MM.1S (cell line): Measurements from ENCODE around the gene ZFPL1.

Source experiments
- DNase-seq: peaks from one replicate; pipeline ENCODE4 v3.0.0-alpha.2; 2015
- H2AFZ ChIP-seq: fragments of 300-600 bp; sonication (generic); 2 replicates; pipeline ENCODE4 v1.6.0; 2016; ENCODE audit warnings: antibody characterized with exemption, low read length
- H3F3A ChIP-seq: fragments of 300-600 bp; sonication (generic); 2 replicates; pipeline ENCODE4 v1.6.1; 2016; ENCODE audit warnings: mild to moderate bottlenecking, antibody characterized with exemption, low read length, moderate library complexity, mixed read lengths; ENCODE audit not compliant: insufficient read depth
- H3K27ac ChIP-seq: fragments of 300-600 bp; sonication (generic); 2 replicates; pipeline ENCODE4 v1.5.1; 2016; ENCODE audit warnings: mild to moderate bottlenecking, low read length
- H3K27me3 ChIP-seq: fragments of 300-600 bp; sonication (generic); replicated peaks from 2 replicates; pipeline ENCODE4 v1.6.0; 2016; ENCODE audit warnings: low read length; ENCODE audit not compliant: insufficient read depth
- H3K36me3 ChIP-seq: fragments of 300-600 bp; sonication (generic); replicated peaks from 2 replicates; pipeline ENCODE4 v1.6.1; 2016; ENCODE audit warnings: mild to moderate bottlenecking, low read length, mixed read lengths; ENCODE audit not compliant: insufficient read depth
- H3K4me1 ChIP-seq: fragments of 300-600 bp; sonication (generic); 2 replicates; pipeline ENCODE4 v1.6.1; 2016; ENCODE audit warnings: low read length, mixed read lengths
- H3K4me2 ChIP-seq: fragments of 300-600 bp; sonication (generic); 2 replicates; pipeline ENCODE4 v1.6.0; 2016; ENCODE audit warnings: low read depth, low read length
- H3K4me3 ChIP-seq: fragments of 300-600 bp; sonication (generic); 2 replicates; pipeline ENCODE4 v1.5.1; 2016; ENCODE audit warnings: low read length, mixed read lengths
- H3K79me2 ChIP-seq: fragments of 300-600 bp; sonication (generic); 2 replicates; pipeline ENCODE4 v1.6.1; 2016; ENCODE audit warnings: mixed run types, low read length, mixed read lengths
- H3K9ac ChIP-seq: fragments of 300-600 bp; sonication (generic); 2 replicates; pipeline ENCODE4 v1.6.1; 2016; ENCODE audit warnings: low read length, mixed read lengths
- H3K9me2 ChIP-seq: fragments of 300-600 bp; sonication (generic); replicated peaks from 2 replicates; pipeline ENCODE4 v1.6.1; 2016; ENCODE audit warnings: mild to moderate bottlenecking, low read length, mixed read lengths; ENCODE audit not compliant: insufficient read depth
- H3K9me3 ChIP-seq: fragments of 300-600 bp; sonication (generic); replicated peaks from 2 replicates; pipeline ENCODE4 v1.6.1; 2016; ENCODE audit warnings: mild to moderate bottlenecking, low read length, mixed read lengths; ENCODE audit not compliant: insufficient read depth
- H4K20me1 ChIP-seq: fragments of 300-600 bp; sonication (generic); 2 replicates; pipeline ENCODE4 v1.6.1; 2016; ENCODE audit warnings: mild to moderate bottlenecking, low read length, moderate library complexity, mixed read lengths; ENCODE audit not compliant: insufficient read depth
- EZH2 ChIP-seq: fragments of 300-600 bp; sonication (generic); optimal IDR thresholded peaks from 2 replicates; pipeline ENCODE3; 2017; ENCODE audit warnings: low read depth, mild to moderate bottlenecking, antibody characterized with exemption, low read length, mixed read lengths
- EZH2phosphoT487 ChIP-seq: fragments of 300-600 bp; sonication (generic); IDR thresholded peaks from 2 replicates; pipeline ENCODE4 v1.6.1; 2018; ENCODE audit warnings: antibody characterized with exemption, low read length
- TF ChIP-seq, protein P1 (sequence below): fragments of 300-600 bp; sonication (generic); IDR thresholded peaks from 2 replicates; pipeline ENCODE4 v1.5.1; 2016; ENCODE audit warnings: antibody characterized with exemption, low read length, mixed read lengths

Gene ZFPL1

DNA sequence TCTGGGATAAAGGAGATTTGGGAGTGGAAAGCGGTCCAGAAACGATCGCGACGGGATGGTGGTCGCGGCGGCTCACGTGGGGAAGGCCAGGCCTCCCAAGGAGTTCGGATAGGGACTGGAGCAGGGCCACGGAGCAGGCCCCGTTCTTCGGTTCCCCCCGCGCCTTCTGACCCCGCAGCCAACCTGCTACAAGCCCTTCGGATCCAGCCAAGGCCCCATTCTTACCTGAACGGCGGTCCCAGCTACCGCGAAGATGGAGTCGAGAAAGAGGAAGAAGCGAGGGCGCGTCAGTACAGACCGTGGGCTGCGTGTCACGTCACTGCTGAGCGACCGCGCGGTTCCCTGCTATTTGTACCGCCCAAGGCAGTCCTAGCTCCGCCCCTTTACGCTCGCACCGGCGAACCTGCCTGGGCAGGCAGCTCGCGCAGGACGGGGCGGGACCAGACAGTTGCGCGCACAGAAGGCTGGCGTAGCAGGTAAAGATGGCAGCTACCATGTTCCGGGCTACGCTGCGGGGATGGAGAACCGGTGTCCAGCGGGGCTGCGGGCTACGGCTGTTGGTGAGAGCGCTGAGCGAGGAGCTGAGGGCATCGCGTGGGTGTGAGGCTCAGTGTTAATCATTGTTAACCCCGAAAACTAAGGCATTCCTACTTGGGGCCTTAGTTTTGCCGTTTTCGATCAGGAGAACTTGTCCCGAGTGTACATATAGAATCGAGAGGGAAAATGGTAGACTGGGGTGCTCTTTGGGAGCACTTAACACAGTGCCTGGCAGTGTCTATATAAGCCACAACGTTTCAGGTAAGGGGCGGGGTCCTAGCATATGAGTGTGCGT, 38.1 kb downstream of the ZFPL1 start, which contains the start of the genes FAU and MRPL49:
FAU (minus strand) TSS at position 270 of the 832 bp plus-strand sequence. CDS start 321 bp downstream, outside the sequence.
MRPL49 (plus strand) TSS at position 457 of the 832 bp plus-strand sequence; CDS start at position 483, 26 bp downstream.
- Histone ChIP-seq H3K4me2 (peak within 1 kb of the TSS; percentile 91), H3K9me3 (no peaks in the 10 kb centered on the region), H3K27me3 (no peaks in the 10 kb centered on the region), H4K20me1 (no peaks in the 10 kb centered on the region), H3K79me2 (peaks cover 62% of the 10 kb centered on the region), H3K36me3 (peaks cover 11% of the 10 kb centered on the region), H3K4me3 (peak within 1 kb of the TSS; percentile 100), H3K27ac (peak within 1 kb of the TSS; percentile 90), H3K9ac (peak within 1 kb of the TSS; percentile 98), H3K4me1 (peaks cover 21% of the 10 kb centered on the region), H2AFZ (peak within 1 kb of the TSS; percentile 80), H3F3A (peaks cover 53% of the 10 kb centered on the region), H3K9me2 (no peaks in the 10 kb centered on the region)
- DNase-seq = peak; percentile 99
- no peak for TF ChIP-seq EZH2
- TF ChIP-seq EZH2phosphoT487 = no peak
- TF ChIP-seq, protein P1, sequence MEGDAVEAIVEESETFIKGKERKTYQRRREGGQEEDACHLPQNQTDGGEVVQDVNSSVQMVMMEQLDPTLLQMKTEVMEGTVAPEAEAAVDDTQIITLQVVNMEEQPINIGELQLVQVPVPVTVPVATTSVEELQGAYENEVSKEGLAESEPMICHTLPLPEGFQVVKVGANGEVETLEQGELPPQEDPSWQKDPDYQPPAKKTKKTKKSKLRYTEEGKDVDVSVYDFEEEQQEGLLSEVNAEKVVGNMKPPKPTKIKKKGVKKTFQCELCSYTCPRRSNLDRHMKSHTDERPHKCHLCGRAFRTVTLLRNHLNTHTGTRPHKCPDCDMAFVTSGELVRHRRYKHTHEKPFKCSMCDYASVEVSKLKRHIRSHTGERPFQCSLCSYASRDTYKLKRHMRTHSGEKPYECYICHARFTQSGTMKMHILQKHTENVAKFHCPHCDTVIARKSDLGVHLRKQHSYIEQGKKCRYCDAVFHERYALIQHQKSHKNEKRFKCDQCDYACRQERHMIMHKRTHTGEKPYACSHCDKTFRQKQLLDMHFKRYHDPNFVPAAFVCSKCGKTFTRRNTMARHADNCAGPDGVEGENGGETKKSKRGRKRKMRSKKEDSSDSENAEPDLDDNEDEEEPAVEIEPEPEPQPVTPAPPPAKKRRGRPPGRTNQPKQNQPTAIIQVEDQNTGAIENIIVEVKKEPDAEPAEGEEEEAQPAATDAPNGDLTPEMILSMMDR = no peak

DNA sequence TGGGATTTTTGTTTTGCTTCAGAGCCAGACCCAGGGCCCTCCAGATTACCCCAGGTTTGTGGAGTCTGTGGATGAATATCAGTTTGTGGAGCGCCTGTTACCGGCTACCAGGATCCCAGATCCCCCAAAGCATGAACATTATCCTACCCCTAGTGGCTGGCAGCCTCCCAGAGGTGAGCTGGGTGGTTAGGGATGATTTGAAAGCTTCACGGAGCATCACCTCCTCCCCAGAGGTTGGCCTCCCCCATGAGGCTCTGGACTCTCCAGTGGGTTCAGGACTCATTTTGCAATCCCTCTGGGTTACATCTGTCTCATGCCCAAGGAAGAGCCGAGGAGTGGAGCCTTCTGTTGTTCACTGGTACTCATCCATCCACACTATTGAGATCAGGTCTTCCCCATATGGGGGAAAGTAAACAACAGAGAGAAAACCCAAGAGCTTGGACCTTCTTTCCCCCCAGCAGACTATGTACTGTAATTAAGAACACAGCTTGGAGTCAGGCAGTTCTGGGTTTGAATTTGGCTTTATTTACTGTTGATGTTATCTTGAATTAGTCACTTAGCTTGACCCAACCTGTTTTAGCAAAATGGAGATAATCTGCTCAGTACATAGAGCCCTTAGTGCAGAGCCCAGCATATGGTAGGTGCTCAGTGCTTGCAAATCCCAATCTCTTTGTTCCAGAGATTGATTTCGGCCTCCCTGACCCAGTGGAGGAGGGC, 40.6 kb downstream of the ZFPL1 start:
- H4K20me1 ChIP-seq = no peaks in the 10 kb centered on the region
- H2AFZ ChIP-seq = no peak overlapping the region
- H3K9ac ChIP-seq = no peak overlapping the region
- no peak overlapping the region for H3K4me3 ChIP-seq
- H3K9me2 ChIP-seq = no peaks in the 10 kb centered on the region
- TF ChIP-seq, protein P1 = no peak
- TF ChIP-seq EZH2phosphoT487 (no peak), EZH2 (no peak)
- no peak overlapping the region for H3K27ac ChIP-seq
- no peaks in the 10 kb centered on the region for H3K27me3 ChIP-seq
- peaks cover 56% of the 10 kb centered on the region for H3F3A ChIP-seq
- peaks cover 20% of the 10 kb centered on the region for H3K4me1 ChIP-seq
- H3K9me3 ChIP-seq = no peaks in the 10 kb centered on the region
- H3K4me2 ChIP-seq = no peak overlapping the region
- peaks cover 14% of the 10 kb centered on the region for H3K36me3 ChIP-seq
- H3K79me2 ChIP-seq = peaks cover 79% of the 10 kb centered on the region
- no peak for DNase-seq

DNA sequence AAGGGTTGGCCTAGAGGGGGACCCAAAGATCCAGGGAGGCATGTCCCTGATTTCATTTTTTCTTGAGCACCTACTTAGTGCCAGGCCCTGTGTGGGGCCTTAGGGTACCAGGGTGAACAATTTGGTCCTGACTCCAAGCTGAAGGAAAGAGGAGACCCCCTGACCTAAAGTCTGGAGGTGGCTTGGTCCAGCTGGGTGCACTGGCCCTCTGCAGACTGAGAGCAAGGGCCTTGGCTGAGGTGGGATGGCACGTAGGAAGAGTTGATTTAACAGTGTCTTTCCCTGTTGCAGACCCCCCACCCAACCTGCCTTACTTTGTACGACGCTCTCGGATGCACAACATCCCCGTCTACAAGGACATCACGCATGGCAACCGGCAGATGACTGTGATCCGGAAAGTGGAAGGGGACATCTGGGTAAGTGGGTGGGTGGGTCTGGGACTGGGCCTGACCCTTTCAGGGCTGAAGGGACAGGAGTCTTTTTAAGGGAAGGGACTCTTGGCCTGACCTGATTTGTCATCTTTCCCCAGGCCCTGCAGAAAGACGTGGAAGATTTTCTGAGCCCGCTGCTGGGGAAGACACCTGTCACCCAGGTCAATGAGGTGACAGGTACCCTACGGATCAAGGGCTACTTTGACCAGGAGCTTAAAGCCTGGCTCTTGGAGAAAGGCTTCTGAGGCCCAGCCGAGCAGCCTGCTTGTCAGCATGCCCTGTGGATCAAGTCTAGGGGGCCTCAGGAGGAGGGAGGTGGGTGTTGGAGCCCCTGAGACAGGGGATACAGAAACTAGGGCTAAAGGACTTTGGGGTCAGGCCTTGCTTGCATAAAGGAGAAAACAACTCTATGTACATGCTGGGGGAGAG, 41.4 kb downstream of the ZFPL1 start:
- Histone ChIP-seq H3K27me3 (no peaks in the 10 kb centered on the region), H3K79me2 (peaks cover 79% of the 10 kb centered on the region), H3K4me3 (no peak overlapping the region), H4K20me1 (no peaks in the 10 kb centered on the region), H3F3A (peaks cover 53% of the 10 kb centered on the region), H3K9me2 (no peaks in the 10 kb centered on the region), H3K9ac (no peak overlapping the region), H3K36me3 (peaks cover 10% of the 10 kb centered on the region), H3K27ac (no peak overlapping the region), H3K4me2 (no peak overlapping the region), H2AFZ (no peak overlapping the region), H3K4me1 (peaks cover 12% of the 10 kb centered on the region), H3K9me3 (no peaks in the 10 kb centered on the region)
- DNase-seq = no peak
- TF ChIP-seq, protein P1 = no peak
- TF ChIP-seq EZH2phosphoT487 = no peak
- TF ChIP-seq EZH2 = no peak
